Gastrocnemius medialis (tissue), 4 donors: ENCODE data around the gene ZAP70.
"Not testable (repeated sequence)": the region's sequence is repeated elsewhere in the genome, so short reads cannot be mapped to it uniquely, and the experiment has no call there.

Experiments
- POLR2A ChIP-seq, 2 donors: fragments of 450-650 bp; IDR thresholded peaks; one replicate each; pipeline ENCODE4 v1.6.1; 2017; ENCODE audit warnings: antibody characterized with exemption in 2 of 2, mild to moderate bottlenecking in 2 of 2, moderate library complexity in 2 of 2
- TF ChIP-seq, protein P1 (sequence below), 5 experiments: fragments of 450-650 bp in 3 of 5; fragments of 200-600 bp in 2 of 5; sonication (generic) in 2 of 5; IDR thresholded peaks in 4 of 5; conservative IDR thresholded peaks in 1 of 5; 1 replicate in 4 of 5; 2 replicates in 1 of 5; pipeline ENCODE4 v1.5.1; 2016 to 2019; ENCODE audit warnings: antibody characterized with exemption in 5 of 5, mild to moderate bottlenecking in 3 of 5, moderate library complexity in 3 of 5

DNA sequence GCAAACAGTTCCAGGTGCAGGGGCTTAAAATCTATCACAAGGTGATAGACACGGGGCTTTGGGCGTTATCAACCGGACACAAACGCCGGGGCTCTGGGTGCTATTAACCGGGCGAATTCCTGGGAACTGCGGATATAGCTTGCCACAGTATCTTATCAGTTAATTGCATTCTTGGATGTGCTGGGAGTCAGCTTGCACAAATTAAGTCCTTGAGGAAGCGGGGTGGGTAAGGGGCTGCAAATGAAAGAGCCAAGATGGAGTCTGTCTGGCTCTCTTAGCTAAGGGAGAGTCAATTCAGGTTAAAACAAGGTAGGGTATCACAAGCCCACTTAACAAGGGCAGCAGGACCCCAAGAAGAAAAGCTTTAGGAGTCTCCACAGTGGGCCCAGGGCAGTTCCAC is 1.2 kb upstream of the ZAP70 start:
- TF ChIP-seq, protein P1, sequence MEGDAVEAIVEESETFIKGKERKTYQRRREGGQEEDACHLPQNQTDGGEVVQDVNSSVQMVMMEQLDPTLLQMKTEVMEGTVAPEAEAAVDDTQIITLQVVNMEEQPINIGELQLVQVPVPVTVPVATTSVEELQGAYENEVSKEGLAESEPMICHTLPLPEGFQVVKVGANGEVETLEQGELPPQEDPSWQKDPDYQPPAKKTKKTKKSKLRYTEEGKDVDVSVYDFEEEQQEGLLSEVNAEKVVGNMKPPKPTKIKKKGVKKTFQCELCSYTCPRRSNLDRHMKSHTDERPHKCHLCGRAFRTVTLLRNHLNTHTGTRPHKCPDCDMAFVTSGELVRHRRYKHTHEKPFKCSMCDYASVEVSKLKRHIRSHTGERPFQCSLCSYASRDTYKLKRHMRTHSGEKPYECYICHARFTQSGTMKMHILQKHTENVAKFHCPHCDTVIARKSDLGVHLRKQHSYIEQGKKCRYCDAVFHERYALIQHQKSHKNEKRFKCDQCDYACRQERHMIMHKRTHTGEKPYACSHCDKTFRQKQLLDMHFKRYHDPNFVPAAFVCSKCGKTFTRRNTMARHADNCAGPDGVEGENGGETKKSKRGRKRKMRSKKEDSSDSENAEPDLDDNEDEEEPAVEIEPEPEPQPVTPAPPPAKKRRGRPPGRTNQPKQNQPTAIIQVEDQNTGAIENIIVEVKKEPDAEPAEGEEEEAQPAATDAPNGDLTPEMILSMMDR (IDR thresholded peaks at IDR 0.05 in 4 of 5, conservative IDR thresholded peaks at IDR 0.05 in 1 of 5), result not testable (repeated sequence)
- not testable (repeated sequence) for TF ChIP-seq POLR2A (IDR thresholded peaks at IDR 0.05)
